Activated naive CD8-positive, alpha-beta T cell treated with anti-CD3 and anti-CD28 coated beads, Interleukin-2, amount 50 U/mL, for 16 hours (primary cell): ENCODE data around the gene ABI1.

Experiments used
- DNase-seq: peaks from one replicate; pipeline ENCODE4 v3.0.0-alpha.2; 2020; ENCODE audit warnings: low read depth, low spot score

Gene ABI1

DNA sequence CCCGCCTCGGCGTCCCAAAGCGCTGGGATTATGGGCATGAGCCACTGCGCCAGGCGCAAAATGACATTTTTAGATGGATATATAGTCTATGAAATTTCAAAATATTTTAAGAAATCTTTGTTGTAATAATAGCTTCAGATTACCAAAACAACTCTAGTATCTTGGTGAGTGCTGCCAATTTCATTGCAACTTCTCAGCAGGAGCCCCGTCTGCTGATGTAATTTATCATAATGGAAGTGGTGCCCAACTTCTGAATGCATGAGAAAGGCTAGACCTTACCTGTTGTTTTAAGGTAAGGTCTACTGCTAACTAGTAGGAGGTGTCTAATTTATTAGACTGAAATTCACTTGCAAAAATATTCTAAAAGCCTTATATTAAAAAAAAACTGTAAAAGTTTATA lies 143.3 kb downstream of the ABI1 start:
- no peak for DNase-seq

DNA sequence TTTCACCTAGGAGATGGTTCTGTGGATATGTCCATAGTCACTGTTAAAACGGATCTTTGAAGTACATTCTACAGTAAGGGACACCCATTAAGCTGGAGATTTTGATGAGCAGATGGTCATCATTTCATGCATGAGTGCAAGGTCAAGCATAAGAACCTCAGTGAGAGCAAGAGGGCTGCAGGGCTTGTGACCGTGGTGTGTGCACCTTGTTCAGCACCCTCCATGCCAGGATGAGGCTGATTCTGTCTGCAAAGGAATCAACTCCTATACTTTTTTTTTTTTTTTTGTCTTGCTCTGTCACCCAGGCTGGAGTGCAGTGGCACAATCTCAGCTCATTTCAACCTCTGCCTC lies 145.6 kb downstream of the ABI1 start:
- DNase-seq, result no peak

DNA sequence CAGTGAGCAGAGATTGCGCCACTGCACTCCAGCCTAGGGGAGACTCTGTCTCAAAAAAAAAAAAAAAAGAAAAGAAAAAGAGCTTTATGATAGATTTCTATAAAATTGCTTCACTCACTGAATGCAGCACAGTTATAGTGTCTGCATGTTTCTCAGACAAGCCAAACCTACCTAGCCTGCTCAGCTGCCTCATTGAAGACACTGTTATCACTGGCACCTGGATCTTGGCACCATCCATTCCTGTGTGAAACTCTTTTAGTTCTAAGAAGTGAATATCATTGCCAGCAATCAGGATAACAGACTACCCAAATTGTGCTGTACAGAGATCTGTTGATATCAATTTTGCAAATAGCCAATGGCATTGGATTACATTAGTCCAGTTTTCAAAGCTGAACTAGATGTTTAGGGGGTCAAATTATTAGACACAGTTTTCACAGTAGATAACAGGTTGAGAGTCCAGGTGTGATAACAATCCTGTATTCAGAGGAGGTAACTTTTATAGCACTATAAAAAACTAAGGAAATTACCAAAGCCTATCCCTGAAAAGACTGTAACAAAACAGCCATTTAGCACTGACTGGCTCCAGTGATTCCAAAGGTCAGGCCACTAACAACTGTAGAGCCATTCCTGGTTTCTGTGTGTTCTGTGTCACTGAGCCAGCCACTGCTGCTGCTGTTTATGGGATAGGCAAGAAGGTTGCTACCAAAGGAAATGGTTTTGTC lies 146.2 kb downstream of the ABI1 start:
- DNase-seq, result no peak

DNA sequence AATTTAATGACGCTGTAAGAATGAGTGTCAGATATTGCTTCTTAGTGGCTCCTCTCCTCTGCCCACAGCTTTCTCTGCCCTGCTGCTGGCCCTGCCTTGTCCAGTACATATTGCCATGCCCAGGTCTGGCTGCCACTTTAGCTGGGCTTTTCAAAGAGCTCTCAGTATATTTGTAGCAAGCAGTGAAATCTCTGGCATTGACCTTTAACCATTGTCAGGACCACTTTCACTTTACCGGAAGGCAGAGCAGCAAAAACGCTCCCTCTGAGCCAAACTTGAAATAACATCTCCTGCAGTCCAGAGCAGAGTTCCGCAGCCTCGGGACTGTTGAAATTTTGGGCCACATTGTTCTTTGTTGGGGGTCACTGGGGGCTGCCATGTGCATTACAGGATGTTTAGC lies 149.4 kb downstream of the ABI1 start:
- DNase-seq, result no peak

DNA sequence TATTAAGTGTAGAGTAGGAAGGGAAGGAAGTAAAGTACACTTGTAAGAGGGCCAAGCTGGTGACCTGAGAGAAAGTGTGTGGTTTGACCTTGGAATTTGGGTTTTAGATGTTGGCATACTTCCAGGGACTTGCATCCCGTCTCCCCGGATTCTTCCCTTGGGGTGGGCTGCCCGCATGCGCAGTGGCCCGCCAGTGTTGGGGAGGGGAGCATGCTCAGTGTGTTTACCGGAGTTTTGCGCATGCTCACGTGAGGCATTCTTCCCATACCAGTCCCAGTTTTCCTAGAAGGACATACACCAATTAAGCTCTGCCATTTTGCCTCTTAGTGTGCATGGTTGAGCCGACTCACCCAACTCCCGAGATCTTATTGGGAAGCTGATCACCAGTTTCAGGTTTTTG lies 153.8 kb downstream of the ABI1 start:
- no peak for DNase-seq

DNA sequence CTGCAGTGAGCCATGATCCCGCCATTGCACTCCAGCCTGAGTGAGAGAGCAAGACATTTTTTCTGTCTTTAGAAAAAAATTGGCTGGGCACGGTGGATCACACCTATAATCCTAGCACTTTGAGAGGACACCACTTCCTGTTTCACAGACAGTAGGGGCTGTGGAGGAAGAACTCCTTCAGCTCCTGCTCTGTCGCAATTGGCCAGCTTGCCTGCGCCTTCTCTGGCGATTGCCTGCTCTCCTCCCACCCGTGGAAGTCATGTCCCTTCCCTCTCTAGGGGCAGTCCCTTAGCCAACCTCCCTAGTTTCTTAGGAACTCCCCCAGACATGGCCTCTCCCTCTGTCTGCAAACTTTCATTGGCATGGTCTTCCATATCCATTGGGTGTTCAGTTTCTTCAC lies 154.6 kb downstream of the ABI1 start:
- DNase-seq, result no peak

DNA sequence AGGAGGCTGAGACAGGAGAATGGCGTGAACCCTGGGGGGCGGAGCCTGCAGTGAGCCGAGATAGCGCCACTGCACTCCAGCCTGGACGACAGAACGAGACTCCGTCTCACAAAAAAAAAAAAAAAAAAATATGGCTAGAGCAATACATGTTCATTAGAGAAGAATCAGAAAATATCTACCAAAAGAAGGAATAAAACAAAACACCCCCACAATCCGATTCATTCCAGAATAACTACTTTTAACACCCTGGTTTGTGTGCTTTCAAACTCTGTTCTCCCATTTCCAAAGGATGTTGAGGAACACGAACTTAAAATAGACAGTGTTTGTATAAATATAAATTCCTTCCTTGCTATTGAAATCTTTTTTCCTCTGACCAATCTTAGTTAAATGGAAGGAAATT lies 156.8 kb downstream of the ABI1 start:
- DNase-seq, result no peak

DNA sequence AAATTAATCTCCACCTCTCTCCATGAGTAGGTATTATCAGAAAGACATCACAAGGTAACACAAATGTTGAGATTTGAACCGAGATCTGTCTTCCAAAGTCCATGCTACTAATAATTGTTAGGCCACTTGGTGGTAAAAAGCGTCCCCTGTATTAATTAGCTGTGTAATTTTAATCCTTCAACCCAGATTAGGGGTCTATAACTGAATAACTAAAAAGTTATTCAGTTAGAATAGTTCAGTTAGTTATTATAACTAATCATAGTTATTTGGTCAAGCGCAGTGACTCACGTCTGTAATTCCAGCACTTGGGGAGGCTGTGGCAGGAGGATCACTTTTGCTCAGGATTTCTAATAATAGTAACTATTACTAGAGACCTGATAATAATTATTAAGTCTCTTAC lies 157.7 kb downstream of the ABI1 start:
- no peak for DNase-seq

DNA sequence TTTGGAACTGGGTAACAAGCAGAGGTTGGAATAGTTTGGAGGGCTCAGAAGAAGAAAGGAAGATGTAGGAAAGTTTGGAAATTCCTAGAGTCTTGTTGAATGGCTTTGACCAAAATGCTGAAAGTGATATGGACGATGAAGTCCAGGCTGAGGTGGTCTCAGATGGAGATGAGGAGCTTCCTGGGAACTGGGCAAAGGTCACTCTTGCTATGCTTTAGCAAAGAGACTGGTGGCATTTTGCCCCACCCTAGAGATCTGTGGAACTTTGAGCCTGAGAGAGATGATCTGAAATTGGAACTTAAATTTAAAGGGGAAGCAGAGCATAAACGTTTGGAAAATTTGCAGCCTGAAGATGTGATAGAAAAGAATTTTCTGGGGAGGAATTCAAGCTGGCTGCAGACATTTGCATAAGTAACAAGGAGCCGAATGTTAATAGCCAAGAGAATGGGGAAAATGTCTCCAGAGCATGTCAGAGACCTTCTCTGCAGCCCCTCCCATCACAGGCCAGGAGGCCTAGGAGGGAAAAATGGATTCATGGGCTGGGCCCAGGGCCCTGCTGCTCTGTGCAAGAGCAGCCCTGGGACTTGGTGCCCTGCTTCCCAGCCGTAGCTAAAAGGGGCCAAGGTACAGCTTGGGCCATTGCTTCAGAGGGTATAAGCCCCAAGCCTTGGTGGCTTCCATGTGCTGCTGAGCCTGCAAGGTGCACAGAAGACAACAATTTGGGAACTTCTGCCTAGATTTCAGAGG lies 159.7 kb downstream of the ABI1 start:
- DNase-seq, result no peak

DNA sequence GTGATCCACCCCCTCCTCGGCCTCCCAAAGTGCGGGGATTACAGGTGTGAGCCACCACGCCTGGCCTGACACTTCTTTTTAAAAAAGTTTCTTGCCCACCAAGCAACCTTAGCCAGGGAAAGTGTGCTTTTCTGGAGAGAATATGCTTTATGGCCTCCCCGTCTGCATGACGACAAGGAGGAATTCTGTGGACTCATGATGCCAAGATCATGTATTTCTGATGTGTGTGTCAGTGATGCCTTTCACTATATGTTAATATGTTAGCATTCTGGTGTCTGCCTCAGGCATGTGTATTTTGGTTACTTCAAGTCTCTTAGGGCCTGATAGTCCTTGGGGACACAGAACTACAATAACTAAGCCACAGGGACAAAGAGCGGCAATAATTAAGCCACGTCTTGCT lies 161.1 kb downstream of the ABI1 start:
- DNase-seq, result no peak

DNA sequence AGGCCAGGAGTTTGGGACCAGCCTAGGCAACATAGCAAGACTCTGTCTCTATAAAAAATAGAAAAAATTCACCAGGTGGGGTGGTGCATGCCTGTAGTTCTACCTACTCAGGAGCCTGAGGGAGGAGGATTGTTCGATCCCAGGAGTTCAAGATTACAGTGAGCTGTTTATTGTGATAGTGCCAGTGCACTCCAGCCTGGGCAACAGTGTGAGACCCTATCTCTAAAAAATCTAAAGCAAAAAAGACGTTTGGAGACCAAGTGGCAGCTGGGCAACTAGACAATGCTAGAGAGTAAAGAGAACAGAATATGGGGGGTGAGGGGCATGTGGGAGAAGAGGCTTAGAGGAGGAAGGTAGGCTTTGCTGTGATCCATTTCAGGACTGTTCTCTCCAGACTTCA lies 161.8 kb downstream of the ABI1 start:
- no peak for DNase-seq

DNA sequence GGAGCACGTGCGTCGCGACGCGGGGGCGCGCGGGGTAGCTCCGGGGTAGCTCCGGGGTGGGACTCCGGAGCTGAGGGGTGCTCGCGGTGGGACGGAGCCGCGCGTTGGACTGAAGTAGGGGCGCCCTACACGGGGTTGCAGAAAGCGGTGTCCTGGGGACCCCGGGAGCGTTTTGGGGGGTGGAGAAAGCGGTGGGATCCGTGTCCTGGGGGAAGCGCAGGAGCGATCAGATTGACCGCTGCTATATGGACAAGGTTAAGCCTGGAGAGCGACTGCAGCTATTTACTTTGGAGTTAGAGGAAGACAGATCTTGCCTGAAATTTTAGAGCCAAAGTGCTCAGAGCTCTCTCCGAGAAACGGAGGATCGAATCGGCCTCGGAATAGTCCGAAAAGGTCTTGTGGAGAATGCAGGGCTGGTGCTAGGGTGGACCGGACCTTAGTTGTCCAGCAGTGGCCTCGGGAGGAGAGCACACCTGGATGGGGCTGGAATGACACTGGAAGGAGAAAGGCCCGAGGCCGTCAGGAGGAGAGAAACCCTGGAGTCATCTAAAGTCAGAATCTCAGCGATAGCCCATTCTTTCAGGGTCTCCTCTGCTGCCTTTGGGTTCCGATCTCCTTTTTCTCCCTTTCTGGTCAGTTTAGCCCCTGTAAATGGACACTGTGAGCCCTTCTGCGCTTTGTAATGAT lies 162.7 kb downstream of the ABI1 start:
- DNase-seq, result no peak

DNA sequence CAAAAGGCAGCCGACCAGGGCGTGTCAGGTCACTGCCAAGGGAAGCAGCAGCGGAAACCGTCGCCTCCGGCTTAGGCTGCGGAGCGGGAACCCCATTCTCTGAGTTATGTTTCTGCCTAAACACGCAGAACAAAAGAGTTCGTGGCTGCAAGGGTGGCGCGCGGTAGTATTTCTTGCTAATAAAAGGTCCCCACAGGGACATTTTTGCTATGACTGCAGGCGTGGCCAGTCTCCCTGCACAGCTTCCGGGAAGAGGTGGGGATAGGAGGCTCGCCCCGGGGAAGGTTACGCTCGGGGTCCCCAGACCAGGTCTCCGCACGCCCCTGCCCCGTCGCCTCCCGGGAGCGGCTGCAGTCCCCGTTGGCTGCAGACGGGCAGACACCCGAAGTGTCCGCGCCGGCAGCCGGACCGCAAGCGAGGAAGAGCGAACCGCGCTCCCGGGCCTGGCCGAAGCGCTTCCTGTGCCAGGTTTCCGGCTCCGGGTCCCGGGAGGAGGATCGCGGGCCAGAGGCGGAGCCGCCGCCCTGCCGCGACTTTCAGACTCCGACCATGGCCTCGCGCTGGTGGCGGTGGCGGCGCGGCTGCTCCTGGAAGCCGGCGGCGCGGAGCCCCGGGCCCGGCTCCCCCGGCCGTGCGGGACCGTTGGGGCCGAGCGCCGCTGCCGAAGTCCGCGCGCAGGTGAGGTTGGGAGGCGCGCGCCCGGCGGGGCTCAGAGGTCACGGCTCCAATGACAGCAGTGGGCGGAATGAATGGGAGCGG lies 163.4 kb downstream of the ABI1 start, which contains the start of gene PDSS1:
TSS of gene PDSS1 (plus strand) at position 539 of the 759 bp plus-strand sequence. CDS start at position 550, 11 bp downstream.
- peak; percentile 32 for DNase-seq

DNA sequence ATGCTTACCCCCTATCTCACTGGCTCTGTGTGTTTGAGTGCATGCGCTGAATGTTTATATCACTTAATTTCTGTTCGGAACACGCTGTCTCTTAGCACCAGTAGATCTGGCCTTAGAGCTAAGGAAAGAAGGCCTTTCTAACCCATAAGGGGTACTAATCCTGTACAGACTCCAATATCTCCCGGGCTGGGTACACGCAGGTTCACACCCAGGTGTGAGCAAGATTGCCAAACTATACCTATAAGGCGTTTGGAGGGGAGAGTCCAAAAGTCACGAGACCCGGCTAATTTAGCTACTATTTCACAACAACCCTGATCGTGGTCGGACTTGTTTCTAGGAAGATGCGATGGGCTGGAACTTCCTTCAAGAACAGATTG lies 164.0 kb downstream of the ABI1 start:
- DNase-seq, result no peak
